ENCODE results near the gene UMODL1. TPM values are rescaled to one million over a fixed set of nuclear protein-coding genes. Genes with fewer than 3 reads are reported as not detected.
"Not testable (repeated sequence)": the region's sequence is repeated elsewhere in the genome, so short reads cannot be mapped to it uniquely, and the experiment has no call there.

Gene UMODL1
- total RNA-seq, 2 donors from 2014 or later = 0.11 TPM; not detected in 1

DNA sequence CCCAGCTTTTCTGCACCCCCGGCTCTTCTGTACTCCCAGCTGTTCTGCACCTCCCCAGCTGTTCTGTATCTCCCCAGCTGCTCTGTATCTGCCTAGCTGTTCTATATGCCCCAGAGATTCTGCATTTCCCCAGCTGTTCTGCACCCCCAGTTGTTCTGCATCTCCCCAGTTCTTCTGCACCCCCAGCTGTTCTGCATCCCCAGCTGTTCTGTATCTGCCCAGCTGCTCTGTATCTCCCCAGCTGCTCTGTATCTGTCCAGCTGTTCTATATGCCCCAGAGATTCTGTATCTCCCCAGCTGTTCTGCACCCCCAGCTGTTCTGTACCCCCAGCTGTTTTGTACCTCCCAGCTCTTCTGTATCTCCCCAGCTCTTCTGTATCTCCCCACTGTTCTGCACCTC, 41.1 kb downstream of the UMODL1 start:
- ATAC-seq (replicated peaks) = no peak
- Mint-ChIP-seq H3K4me1 (peaks cover 2% of the 10 kb centered on the region), H3K36me3 (ENCODE audit: low read depth) (no peaks in the 10 kb centered on the region), H3K4me3 (no peak overlapping the region), H3K27ac (no peak overlapping the region), H3K9me3 (no peaks in the 10 kb centered on the region), H3K27me3 (peaks cover 13% of the 10 kb centered on the region)

- no peak for ATAC-seq (replicated peaks)
- H3K9me3 Mint-ChIP-seq = no peaks in the 10 kb centered on the region
- peaks cover 19% of the 10 kb centered on the region for H3K27me3 Mint-ChIP-seq
- H3K27ac Mint-ChIP-seq = no peak overlapping the region
- H3K4me1 Mint-ChIP-seq = peaks cover 5% of the 10 kb centered on the region
- H3K36me3 Mint-ChIP-seq (ENCODE audit: low read depth) = no peaks in the 10 kb centered on the region
- H3K4me3 Mint-ChIP-seq = no peak overlapping the region
Measured at GRCh38 chr21:42112857-42113256, 41.7 kb downstream of the UMODL1 start.

GRCh38 chr21:42113926-42114409, 42.9 kb downstream of the UMODL1 start:
- no peak overlapping the region for H3K4me3 Mint-ChIP-seq
- peaks cover 5% of the 10 kb centered on the region for H3K4me1 Mint-ChIP-seq
- peaks cover 26% of the 10 kb centered on the region for H3K27me3 Mint-ChIP-seq
- no peaks in the 10 kb centered on the region for H3K9me3 Mint-ChIP-seq
- no peaks in the 10 kb centered on the region for H3K36me3 Mint-ChIP-seq (ENCODE audit: low read depth)
- H3K27ac Mint-ChIP-seq = no peak overlapping the region
- ATAC-seq (replicated peaks) = no peak

GRCh38 chr21:42114646-42115045, 43.5 kb downstream of the UMODL1 start:
- H3K4me3 Mint-ChIP-seq = no peak overlapping the region
- H3K27ac Mint-ChIP-seq = no peak overlapping the region
- H3K9me3 Mint-ChIP-seq = no peaks in the 10 kb centered on the region
- ATAC-seq (replicated peaks) = no peak
- peaks cover 5% of the 10 kb centered on the region for H3K4me1 Mint-ChIP-seq
- no peaks in the 10 kb centered on the region for H3K36me3 Mint-ChIP-seq (ENCODE audit: low read depth)
- peaks cover 32% of the 10 kb centered on the region for H3K27me3 Mint-ChIP-seq

DNA sequence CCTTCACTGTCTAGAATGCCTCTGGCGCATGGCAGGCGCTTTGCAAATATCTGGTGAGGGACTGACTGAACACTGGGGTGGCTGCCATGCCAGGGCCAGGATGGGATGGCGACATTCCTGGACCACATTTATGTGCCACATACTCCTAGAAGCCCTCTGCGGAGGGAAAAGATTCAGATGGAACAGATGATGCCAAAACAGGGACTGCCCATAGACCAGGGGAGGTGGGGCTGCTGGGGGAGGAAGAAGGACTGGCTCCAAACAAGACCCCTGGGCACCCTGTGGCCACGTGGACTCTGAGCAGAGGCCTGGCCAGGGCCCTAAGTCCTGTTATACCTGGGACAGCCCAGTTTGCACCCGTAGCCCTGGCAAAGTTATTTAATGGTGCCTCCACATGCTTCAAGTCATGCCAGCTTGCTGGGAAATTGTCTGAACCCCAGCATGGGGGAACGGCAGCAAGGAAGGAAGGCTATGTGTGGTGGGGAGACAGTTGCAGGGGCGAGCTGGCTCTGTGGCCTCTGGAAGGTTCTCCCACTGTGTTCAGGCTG, 44.1 kb downstream of the UMODL1 start:
- Mint-ChIP-seq H3K36me3 (ENCODE audit: low read depth) (no peaks in the 10 kb centered on the region), H3K9me3 (no peaks in the 10 kb centered on the region), H3K27me3 (peaks cover 37% of the 10 kb centered on the region), H3K4me1 (peaks cover 5% of the 10 kb centered on the region), H3K4me3 (no peak overlapping the region), H3K27ac (no peak overlapping the region)
- no peak for ATAC-seq (replicated peaks)

- not testable (repeated sequence) for H3K9me3 Mint-ChIP-seq; H3K27ac Mint-ChIP-seq; H3K36me3 Mint-ChIP-seq (ENCODE audit: low read depth); H3K4me1 Mint-ChIP-seq; H3K4me3 Mint-ChIP-seq; ATAC-seq (replicated peaks)
- H3K27me3 Mint-ChIP-seq = peaks cover 48% of the 10 kb centered on the region
Measured at GRCh38 chr21:42116551-42116950, 45.4 kb downstream of the UMODL1 start.

DNA sequence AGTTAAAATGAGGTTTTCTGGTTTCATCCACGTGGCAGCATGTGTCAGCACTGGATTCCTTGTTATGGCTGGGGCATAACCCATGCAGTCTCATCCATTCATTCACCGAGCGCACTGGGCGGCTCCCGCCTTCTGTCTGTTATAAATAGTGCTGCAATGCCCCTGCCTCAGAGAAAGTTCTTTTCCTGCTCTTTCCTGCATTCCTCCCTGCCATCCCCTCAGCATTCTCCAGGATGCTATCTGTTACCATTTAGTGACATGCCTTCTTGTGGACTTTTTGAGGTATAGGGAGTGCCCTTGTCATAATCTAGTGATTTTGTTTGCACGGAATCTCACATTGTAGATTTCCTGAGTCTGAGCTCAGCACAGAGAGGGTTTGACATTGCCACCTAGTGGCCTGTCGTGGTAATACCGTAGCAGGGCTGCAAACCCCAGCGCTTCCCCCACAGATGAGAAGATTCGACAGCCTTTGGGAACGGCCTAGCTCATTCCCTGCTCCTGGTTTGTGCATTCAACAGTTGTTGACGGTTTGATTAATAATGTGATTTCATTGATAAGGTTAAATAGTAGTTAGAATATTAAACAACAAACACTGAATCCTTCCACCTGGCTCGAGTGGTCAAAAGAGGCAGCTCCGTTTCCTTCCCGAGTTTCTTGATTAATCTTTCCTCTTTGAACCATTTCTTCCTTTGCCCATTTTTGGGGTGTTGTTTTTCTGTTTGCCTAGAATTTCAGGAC, 46.3 kb downstream of the UMODL1 start:
- peak; percentile 85 for ATAC-seq (replicated peaks)
- Mint-ChIP-seq H3K27ac (no peak overlapping the region), H3K36me3 (ENCODE audit: low read depth) (no peaks in the 10 kb centered on the region), H3K9me3 (no peaks in the 10 kb centered on the region), H3K4me1 (peaks cover 5% of the 10 kb centered on the region), H3K4me3 (no peak overlapping the region), H3K27me3 (peaks cover 54% of the 10 kb centered on the region)

- H3K4me1 Mint-ChIP-seq = peaks cover 6% of the 10 kb centered on the region
- H3K27me3 Mint-ChIP-seq = peaks cover 55% of the 10 kb centered on the region
- H3K4me3 Mint-ChIP-seq = no peak overlapping the region
- ATAC-seq (replicated peaks) = no peak
- no peaks in the 10 kb centered on the region for H3K36me3 Mint-ChIP-seq (ENCODE audit: low read depth)
- no peak overlapping the region for H3K27ac Mint-ChIP-seq
- no peaks in the 10 kb centered on the region for H3K9me3 Mint-ChIP-seq
Measured at GRCh38 chr21:42117967-42118780, 47.1 kb downstream of the UMODL1 start.

DNA sequence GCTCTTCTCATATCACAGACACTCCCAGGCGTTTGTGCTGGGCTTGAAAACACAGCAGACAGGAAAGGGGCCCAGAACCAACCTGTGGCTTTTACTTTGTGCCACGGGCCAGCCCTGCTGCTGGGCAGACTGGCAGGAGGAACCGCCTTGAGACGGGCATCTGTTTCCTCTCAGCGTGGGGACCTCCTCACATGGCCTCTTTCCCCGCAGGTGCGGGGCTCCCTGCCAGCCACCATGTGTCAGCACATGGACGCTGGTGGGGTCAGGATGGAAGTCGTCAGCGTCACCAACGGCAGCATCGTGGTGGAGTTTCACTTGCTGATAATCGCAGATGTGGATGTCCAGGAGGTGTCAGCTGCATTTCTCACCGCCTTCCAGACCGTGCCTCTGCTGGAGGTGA, 47.8 kb downstream of the UMODL1 start:
- H3K27me3 Mint-ChIP-seq = peaks cover 57% of the 10 kb centered on the region
- ATAC-seq (replicated peaks) = no peak
- H3K36me3 Mint-ChIP-seq (ENCODE audit: low read depth) = no peaks in the 10 kb centered on the region
- no peak overlapping the region for H3K27ac Mint-ChIP-seq
- no peaks in the 10 kb centered on the region for H3K9me3 Mint-ChIP-seq
- H3K4me3 Mint-ChIP-seq = no peak overlapping the region
- peaks cover 11% of the 10 kb centered on the region for H3K4me1 Mint-ChIP-seq

DNA sequence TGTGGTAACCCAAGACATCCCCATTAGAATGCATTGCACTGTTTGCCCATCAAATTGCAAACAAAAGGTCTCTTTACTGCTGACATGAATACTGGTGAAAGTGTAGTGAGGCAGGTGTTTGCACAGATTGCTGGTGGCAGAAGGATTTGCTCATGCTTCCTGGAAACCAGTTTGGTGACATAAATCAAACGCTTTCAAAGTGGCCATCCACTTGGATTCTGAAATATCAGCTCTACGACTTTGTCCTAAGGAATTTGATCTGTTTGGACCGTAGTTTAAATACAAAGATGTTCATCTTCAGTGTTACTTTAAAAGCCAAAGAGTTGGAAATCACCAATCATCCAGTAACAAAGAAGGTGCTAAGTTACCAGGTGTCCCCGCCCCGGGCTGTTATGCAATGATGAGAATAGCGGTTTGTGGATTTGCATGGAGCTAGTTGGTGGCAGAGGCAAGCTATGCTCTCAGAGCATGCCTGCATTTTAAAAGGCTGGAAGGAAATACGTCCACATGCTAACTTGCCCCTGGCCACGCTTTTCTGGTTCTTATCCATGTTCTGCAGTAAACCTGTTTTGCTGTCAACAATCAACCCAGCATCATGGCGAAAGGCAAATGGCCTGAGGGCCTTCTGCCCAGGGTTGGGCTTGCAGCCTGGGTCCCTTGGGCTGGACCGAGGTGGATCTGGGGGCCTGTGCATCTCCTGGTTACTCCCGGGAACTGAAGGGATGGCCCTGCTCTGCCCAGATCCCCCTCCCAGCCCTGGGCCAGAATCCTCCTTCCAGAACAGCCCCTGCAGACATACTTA, 49.2 kb downstream of the UMODL1 start:
- Mint-ChIP-seq H3K27ac (no peak overlapping the region), H3K36me3 (ENCODE audit: low read depth) (no peaks in the 10 kb centered on the region), H3K9me3 (no peaks in the 10 kb centered on the region), H3K4me1 (peaks cover 11% of the 10 kb centered on the region), H3K4me3 (no peak overlapping the region), H3K27me3 (peaks cover 55% of the 10 kb centered on the region)
- no peak for ATAC-seq (replicated peaks)

- no peak for ATAC-seq (replicated peaks)
- no peaks in the 10 kb centered on the region for H3K36me3 Mint-ChIP-seq (ENCODE audit: low read depth)
- no peak overlapping the region for H3K27ac Mint-ChIP-seq
- H3K4me3 Mint-ChIP-seq = no peak overlapping the region
- no peaks in the 10 kb centered on the region for H3K9me3 Mint-ChIP-seq
- peaks cover 11% of the 10 kb centered on the region for H3K4me1 Mint-ChIP-seq
- peaks cover 55% of the 10 kb centered on the region for H3K27me3 Mint-ChIP-seq
Measured at GRCh38 chr21:42120903-42121535, 49.9 kb downstream of the UMODL1 start.

DNA sequence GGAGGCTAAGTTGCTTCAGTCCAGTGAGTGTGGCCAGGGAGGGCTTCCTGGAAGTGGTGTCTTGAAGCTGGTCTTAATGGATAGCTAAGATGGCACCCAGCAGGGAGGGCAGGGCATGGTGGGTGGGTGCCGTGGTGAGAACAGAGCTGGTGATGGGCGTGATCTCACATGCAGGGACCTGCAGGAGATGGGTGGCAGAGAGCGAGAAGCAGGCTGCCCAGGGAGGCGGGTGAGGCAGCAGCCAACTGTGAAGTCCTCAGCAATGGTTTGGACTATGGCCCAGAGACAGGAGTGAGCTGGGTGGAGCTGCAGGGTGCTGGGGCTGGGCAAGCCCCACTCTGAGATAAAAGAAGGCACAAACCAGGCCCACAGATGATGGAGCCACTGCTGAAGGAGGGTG, 50.7 kb downstream of the UMODL1 start:
- ATAC-seq (replicated peaks) = no peak
- H3K4me3 Mint-ChIP-seq = no peak overlapping the region
- peaks cover 58% of the 10 kb centered on the region for H3K27me3 Mint-ChIP-seq
- H3K9me3 Mint-ChIP-seq = no peaks in the 10 kb centered on the region
- no peaks in the 10 kb centered on the region for H3K36me3 Mint-ChIP-seq (ENCODE audit: low read depth)
- no peak overlapping the region for H3K27ac Mint-ChIP-seq
- peaks cover 11% of the 10 kb centered on the region for H3K4me1 Mint-ChIP-seq

- no peak for ATAC-seq (replicated peaks)
- Mint-ChIP-seq H3K36me3 (ENCODE audit: low read depth) (no peaks in the 10 kb centered on the region), H3K9me3 (no peaks in the 10 kb centered on the region), H3K4me3 (no peak overlapping the region), H3K27me3 (peaks cover 53% of the 10 kb centered on the region), H3K4me1 (peaks cover 7% of the 10 kb centered on the region), H3K27ac (no peak overlapping the region)
Measured at GRCh38 chr21:42122398-42122797, 51.3 kb downstream of the UMODL1 start.

GRCh38 chr21:42122808-42123207, 51.7 kb downstream of the UMODL1 start:
- H3K27me3 Mint-ChIP-seq = peaks cover 49% of the 10 kb centered on the region
- no peaks in the 10 kb centered on the region for H3K9me3 Mint-ChIP-seq
- no peak overlapping the region for H3K4me3 Mint-ChIP-seq
- no peak overlapping the region for H3K27ac Mint-ChIP-seq
- no peaks in the 10 kb centered on the region for H3K36me3 Mint-ChIP-seq (ENCODE audit: low read depth)
- H3K4me1 Mint-ChIP-seq = peaks cover 6% of the 10 kb centered on the region
- no peak for ATAC-seq (replicated peaks)
